DMS 273 treated with DMSO at 0.1 percent for 48 hours (cell line): ENCODE data around the gene SNRNP27.
"Not testable (repeated sequence)": the region's sequence is repeated elsewhere in the genome, so short reads cannot be mapped to it uniquely, and the experiment has no call there.

ENCODE experiments used
- DNase-seq: peaks from one replicate; lab custom pipeline; 2025; lab: John Stamatoyannopoulos, UW

The SNRNP27 gene

DNA sequence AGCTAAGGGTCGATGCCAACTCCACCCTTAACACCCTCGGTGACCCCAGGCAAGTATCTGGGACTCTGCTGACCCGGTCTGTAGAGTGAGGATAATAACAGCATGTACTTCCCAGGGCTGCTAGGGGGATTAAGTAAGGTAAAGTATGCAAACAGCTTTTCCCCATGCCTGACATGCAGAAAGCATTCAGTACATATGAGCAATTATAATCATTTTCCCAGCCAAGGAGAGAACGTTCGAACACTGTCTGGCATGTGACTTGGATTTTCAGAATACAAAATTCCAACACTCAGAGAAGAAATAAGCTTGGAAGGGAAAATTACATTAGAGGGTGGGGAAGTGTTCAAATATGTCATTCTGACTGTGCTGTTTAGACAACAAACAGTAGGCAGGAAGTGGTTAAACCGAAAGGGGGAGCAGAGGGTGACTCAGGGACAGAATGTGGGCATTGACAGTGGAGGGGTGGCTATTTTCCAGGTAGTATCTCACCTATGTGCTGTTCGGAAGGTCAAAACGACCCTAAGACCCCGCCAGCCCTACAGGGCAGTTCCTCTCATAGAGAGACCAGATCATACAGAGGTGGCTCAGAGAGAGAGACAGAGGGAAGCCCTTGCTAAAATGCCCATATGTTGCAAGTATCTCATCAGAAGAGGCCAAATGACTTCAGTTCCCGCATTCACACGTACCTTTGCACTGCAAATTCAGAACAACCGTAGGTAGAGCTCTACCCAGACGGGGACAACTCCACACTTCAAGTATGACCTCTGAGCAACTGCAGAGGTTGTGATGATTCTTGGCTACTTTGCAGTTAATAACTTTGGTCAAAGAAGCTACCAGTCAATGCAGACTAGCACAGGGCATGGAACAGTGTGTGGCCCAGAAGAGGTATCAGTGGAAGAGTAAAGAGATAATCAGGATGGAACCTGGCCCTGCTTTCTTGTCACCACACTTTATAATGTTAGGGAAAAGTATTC, 52.9 kb downstream of the SNRNP27 start:
- no peak for DNase-seq

DNA sequence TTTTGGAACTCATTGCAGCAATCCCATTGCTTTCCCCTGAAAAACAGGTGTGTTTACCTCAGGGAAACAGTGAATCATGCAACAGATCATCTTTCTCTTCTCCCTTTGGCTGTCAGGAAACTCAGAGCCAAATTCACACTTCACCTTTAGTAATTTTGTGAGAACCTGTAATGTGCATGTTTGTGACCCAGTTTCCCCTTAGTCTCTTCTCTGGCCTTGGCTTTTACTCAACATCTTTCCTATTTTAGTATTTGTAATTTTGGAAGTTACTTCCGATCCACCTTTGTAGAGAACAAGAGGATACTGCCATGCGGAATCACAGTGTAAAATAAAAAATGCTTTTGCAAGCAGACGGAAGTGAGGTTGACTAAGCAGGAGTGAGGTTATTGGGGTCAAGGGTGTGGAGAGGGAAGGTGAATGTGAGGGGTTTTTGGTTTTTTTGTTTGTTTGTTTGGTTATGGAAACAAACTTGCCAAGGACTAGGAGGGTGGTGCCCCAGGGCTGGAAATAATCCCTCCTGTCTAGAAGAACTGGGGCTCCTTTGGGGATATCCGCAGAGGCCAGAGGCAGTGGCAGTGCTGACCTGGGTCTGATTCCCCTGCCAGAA, 53.7 kb downstream of the SNRNP27 start:
- DNase-seq, result no peak

DNA sequence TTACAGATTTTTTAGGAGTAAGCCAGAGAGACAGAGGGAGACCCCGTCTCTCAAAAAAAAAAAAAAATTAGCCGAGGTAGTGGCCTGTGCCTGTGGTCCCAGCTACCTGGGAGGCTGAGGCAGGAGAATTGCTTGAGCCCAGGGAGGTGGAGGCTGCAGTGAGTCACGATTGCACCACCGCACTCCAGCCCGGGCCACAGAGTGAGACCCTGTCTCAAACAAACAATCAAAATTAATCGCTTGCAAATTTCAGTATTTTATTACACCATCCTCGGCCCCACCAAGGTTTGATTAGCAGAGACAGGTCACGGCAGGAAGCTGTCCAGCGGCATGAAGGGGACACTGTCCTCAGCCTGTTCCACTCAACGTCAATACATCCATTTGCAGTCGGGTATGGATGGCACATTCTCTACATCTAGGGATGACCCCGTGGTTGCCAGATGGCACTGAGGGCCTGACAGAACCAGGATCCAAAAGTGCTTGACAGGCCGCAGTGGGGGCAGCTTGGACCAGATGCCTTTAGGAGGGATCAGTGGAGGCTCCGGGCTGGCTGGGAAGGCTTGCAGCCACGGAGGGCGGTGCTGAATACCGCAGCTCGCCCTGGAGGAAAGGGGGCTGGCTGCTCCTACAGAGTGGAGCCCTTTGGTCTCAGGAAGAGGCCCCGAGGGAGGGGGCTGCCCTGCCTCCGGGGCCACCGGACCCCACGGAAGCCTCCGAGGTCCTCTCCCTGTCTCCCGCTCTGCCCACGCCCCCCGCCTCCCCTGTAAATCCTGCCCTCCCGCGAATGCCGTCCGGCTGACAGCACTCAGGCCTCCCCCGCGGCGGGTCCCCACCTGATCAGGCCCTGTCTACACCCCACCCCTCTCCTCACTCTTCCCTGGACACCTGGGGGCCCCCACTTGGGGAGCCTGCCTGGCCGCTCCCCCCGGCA, 54.5 kb downstream of the SNRNP27 start:
- DNase-seq, result no peak

DNA sequence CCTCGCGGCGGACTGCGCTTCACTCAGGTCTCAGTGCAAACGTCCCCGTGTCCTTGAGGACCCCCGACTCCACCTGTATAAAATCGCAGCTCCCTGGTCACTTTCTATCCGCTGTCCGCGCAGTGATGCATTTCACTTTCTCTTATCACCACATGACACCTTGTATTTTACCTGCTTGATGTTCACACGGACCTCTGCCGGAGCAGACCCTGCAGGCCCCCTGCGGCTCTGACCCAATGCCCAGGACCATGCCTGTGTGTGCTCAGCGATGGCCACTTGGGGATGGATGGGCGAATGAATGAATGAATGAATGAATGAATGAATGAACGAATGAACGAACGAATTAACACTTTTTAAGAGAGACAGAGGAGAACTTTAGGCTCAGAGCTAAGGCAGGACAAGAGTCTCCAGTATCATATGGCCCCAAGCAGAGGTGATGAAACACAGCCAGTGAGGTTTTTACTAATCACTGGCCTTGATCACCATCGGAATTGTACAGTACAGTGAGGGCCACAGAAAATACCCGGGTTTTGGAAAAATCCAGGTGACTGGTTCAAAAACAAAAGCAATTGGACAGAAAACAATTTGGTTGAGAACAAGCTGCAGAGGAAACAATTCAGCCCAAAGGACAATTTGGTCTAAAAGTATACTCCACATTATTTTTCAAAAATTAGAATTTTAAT, 55.3 kb downstream of the SNRNP27 start:
- DNase-seq, result no peak

DNA sequence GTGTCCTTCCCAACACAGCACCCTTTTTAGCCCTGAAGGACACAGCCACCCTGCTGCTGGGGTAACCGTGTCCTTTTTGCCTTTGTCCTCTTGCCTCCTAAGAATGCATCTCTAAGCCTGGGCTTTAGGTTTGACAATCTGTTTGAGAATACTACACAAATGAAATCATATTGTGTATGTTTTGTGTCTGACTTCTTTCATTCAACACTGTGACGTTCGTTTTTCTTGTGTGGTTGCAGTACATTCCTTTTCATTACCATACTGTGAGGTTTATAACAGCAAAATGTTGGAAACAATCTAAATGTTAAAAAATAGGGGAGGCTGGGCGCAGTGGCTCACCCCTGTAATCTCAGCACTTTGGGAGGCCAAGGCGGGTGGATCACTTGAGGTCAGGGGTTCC, 56.5 kb downstream of the SNRNP27 start:
- no peak for DNase-seq

DNA sequence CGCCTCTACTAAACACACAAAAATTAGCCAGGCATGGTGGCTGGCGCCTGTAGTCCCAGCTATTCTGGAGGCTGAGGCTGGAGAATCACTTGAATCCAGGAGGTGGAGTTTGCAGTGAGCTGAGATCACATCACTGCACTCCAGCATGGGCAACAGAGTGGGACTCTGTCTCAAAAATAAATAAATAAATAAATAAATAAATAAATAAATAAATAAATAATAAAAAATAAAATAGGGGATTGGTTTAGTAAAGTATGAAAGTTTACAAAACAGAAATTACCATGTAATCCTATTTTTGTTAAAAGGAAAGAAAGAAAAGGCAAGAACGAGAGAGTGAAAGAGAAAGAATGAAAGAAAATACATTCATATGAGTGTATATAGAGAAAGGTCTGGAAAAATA, 56.9 kb downstream of the SNRNP27 start:
- DNase-seq, result not testable (repeated sequence)

DNA sequence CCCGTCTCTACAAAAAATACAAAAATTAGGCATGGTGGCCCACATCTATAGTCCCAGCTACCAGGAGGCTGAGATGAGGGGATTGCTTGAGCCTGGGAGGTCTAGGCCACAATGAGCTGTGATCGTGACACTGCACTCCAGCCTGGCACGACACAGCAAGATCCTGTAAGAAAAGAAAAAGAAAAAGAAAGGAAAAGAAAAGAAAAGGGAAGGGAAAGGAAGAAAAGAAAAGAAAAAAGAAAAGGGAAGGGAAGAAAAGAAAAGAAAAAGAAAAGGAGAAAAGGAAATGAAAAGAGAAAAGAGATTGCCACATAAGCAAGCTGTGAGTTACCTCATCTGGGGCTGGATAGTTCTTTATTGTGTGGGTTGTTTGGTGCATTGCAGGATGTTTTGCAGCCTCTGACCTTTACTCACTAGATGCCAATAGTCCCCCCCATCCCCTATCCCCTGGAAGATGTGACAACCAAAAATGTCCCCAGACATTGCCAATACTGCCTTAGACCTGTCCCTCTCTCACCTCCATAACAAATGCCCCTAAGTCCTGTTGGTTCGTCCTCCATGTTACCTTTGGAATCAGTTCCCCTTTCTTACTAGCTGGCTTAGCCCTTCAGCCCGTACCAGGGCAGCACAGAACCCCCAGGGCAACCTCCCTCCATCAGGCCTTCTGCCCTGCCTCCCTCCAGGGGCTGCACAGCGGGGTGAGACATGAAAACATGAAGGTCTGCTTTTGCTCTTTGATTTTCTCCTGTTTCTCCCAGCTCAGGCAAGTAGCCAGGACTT, 58.8 kb downstream of the SNRNP27 start:
- no peak for DNase-seq

DNA sequence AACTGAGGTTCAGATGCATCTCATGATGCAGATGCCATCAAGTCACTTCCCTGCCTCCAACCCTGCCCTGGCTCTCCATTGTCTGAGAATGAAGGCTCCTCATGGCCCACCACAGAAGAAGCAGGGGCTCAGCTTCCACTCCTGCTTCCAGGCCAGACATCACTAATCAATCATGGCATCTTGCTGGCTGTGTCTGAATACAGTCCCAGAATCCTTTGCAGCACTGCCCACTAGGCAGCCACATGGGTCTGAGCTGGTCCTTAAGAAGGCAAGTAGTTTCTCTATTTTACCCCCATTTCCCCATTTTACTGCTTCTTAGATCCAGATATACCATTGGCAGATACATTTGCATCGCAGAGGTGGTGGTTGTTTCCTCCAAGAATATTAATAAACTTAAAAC, 60.3 kb downstream of the SNRNP27 start:
- DNase-seq, result no peak
